Measurements from ENCODE around the gene ZMYM5. TPM values are rescaled to one million over a fixed set of nuclear protein-coding genes. Genes with fewer than 3 reads are reported as not detected.

ZMYM5 gene
- total and polyA plus RNA-seq, 2 of the 13 experiments (the other 11 are each of a cell fraction or from before 2014, with no cell fraction given), result 7.8 to 9.4 TPM

- TF ChIP-seq ZSCAN21 (CRISPR knock-in tag; IDR thresholded peaks at IDR 0.05; ENCODE audit: borderline replicate concordance), result peak; percentile 37; the same call in 1 of the 2 replicates
- peak; percentile 64; the same call in 1 of the 3 replicates for TF ChIP-seq MXI1 (IDR thresholded peaks at IDR 0.05; ENCODE audit: borderline replicate concordance, low read depth, low read length)
- TF ChIP-seq, protein P1, sequence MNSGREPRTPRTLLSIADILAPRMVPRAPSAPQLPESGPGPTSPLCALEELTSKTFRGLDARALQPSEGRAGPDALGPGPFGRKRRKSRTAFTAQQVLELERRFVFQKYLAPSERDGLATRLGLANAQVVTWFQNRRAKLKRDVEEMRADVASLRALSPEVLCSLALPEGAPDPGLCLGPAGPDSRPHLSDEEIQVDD (CRISPR knock-in tag; IDR thresholded peaks at IDR 0.05; ENCODE audit: borderline replicate concordance), result no peak
- TF ChIP-seq MXD3 (CRISPR knock-in tag; IDR thresholded peaks at IDR 0.05), result no peak; the same call in 1 of the 2 replicates
- TF ChIP-seq TEAD2 (CRISPR knock-in tag; IDR thresholded peaks at IDR 0.05), result no peak
- TF ChIP-seq, protein P2, sequence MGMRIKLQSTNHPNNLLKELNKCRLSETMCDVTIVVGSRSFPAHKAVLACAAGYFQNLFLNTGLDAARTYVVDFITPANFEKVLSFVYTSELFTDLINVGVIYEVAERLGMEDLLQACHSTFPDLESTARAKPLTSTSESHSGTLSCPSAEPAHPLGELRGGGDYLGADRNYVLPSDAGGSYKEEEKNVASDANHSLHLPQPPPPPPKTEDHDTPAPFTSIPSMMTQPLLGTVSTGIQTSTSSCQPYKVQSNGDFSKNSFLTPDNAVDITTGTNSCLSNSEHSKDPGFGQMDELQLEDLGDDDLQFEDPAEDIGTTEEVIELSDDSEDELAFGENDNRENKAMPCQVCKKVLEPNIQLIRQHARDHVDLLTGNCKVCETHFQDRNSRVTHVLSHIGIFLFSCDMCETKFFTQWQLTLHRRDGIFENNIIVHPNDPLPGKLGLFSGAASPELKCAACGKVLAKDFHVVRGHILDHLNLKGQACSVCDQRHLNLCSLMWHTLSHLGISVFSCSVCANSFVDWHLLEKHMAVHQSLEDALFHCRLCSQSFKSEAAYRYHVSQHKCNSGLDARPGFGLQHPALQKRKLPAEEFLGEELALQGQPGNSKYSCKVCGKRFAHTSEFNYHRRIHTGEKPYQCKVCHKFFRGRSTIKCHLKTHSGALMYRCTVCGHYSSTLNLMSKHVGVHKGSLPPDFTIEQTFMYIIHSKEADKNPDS (CRISPR knock-in tag; IDR thresholded peaks at IDR 0.05), result no peak
- TF ChIP-seq ZNF781 (CRISPR knock-in tag; IDR thresholded peaks at IDR 0.05; ENCODE audit: borderline replicate concordance, not compliant biosample characterization), result no peak
- TF ChIP-seq HNRNPK (IDR thresholded peaks at IDR 0.05; ENCODE audit: low read depth, low read length, poor library complexity, severe bottlenecking), result peak; percentile 33
- TF ChIP-seq ZNF143 (CRISPR knock-in tag; IDR thresholded peaks at IDR 0.05), result peak; percentile 15
- TF ChIP-seq CERS6 (CRISPR knock-in tag; IDR thresholded peaks at IDR 0.05), result no peak
- no peak for TF ChIP-seq ZSCAN30 (CRISPR knock-in tag; IDR thresholded peaks at IDR 0.05)
- TF ChIP-seq, protein P3, sequence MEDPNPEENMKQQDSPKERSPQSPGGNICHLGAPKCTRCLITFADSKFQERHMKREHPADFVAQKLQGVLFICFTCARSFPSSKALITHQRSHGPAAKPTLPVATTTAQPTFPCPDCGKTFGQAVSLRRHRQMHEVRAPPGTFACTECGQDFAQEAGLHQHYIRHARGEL (CRISPR knock-in tag; IDR thresholded peaks at IDR 0.05), result no peak
- TF ChIP-seq, protein P4, sequence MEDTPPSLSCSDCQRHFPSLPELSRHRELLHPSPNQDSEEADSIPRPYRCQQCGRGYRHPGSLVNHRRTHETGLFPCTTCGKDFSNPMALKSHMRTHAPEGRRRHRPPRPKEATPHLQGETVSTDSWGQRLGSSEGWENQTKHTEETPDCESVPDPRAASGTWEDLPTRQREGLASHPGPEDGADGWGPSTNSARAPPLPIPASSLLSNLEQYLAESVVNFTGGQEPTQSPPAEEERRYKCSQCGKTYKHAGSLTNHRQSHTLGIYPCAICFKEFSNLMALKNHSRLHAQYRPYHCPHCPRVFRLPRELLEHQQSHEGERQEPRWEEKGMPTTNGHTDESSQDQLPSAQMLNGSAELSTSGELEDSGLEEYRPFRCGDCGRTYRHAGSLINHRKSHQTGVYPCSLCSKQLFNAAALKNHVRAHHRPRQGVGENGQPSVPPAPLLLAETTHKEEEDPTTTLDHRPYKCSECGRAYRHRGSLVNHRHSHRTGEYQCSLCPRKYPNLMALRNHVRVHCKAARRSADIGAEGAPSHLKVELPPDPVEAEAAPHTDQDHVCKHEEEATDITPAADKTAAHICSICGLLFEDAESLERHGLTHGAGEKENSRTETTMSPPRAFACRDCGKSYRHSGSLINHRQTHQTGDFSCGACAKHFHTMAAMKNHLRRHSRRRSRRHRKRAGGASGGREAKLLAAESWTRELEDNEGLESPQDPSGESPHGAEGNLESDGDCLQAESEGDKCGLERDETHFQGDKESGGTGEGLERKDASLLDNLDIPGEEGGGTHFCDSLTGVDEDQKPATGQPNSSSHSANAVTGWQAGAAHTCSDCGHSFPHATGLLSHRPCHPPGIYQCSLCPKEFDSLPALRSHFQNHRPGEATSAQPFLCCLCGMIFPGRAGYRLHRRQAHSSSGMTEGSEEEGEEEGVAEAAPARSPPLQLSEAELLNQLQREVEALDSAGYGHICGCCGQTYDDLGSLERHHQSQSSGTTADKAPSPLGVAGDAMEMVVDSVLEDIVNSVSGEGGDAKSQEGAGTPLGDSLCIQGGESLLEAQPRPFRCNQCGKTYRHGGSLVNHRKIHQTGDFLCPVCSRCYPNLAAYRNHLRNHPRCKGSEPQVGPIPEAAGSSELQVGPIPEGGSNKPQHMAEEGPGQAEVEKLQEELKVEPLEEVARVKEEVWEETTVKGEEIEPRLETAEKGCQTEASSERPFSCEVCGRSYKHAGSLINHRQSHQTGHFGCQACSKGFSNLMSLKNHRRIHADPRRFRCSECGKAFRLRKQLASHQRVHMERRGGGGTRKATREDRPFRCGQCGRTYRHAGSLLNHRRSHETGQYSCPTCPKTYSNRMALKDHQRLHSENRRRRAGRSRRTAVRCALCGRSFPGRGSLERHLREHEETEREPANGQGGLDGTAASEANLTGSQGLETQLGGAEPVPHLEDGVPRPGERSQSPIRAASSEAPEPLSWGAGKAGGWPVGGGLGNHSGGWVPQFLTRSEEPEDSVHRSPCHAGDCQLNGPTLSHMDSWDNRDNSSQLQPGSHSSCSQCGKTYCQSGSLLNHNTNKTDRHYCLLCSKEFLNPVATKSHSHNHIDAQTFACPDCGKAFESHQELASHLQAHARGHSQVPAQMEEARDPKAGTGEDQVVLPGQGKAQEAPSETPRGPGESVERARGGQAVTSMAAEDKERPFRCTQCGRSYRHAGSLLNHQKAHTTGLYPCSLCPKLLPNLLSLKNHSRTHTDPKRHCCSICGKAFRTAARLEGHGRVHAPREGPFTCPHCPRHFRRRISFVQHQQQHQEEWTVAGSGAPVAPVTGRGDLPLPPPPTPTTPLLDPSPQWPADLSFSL (CRISPR knock-in tag; IDR thresholded peaks at IDR 0.05), result no peak
- TF ChIP-seq CBX2 (IDR thresholded peaks at IDR 0.05; ENCODE audit: low read depth, low read length), result no peak
- no peak for TF ChIP-seq CBX2 (CRISPR knock-in tag; IDR thresholded peaks at IDR 0.05; ENCODE audit: low read depth)
- no peak for TF ChIP-seq PHB2 (IDR thresholded peaks at IDR 0.05; ENCODE audit: partially characterized antibody)
- 0 out of 2 replicates have a peak, but pooled peaks have one; percentile 59 for TF ChIP-seq TGIF2 (CRISPR knock-in tag; IDR thresholded peaks at IDR 0.05)
- no peak for TF ChIP-seq CENPX (CRISPR knock-in tag; IDR thresholded peaks at IDR 0.05)
Observed at GRCh38 chr13:19863323-19864023, at the start of gene ZMYM5 (continued).

Data from HepG2 (cell line).